Spinal cord (tissue), 10 donors: ENCODE data around the gene TMC1. TPM values are rescaled to one million over a fixed set of nuclear protein-coding genes. Genes with fewer than 3 reads are reported as not detected.
"Not testable (repeated sequence)": the region's sequence is repeated elsewhere in the genome, so short reads cannot be mapped to it uniquely, and the experiment has no call there.

Source experiments
- DNase-seq, 6 donors: peaks; one replicate each; pipeline versions ENCODE4 v3.0.0 to v3.0.0-alpha.2; 2013 to 2015; ENCODE audit warnings: low spot score in 6 of 6, low read depth in 4 of 6
- H3K27ac ChIP-seq: one replicate; pipeline ENCODE4 v1.5.1; 2013; ENCODE audit warnings: low read depth, low read length, control low read depth
- H3K27me3 ChIP-seq: one replicate; pipeline ENCODE4 v1.6.1; 2013; ENCODE audit warnings: low read length; ENCODE audit not compliant: control insufficient read depth, insufficient read depth
- H3K36me3 ChIP-seq: one replicate; pipeline ENCODE4 v1.6.1; 2013; ENCODE audit warnings: low read length; ENCODE audit not compliant: control insufficient read depth, insufficient read depth
- H3K4me1 ChIP-seq: one replicate; pipeline ENCODE4 v1.6.1; 2013; ENCODE audit warnings: low read length; ENCODE audit not compliant: control insufficient read depth, insufficient read depth
- H3K4me3 ChIP-seq: one replicate; pipeline ENCODE4 v1.5.1; 2013; ENCODE audit warnings: low read depth, low read length, control low read depth
- H3K9me3 ChIP-seq: one replicate; pipeline ENCODE4 v1.6.1; 2013; ENCODE audit warnings: low read length; ENCODE audit not compliant: control insufficient read depth, insufficient read depth
- WGBS: methylation state at CpG from one replicate; pipeline ENCODE4 v1.1.5; 2013; ENCODE audit warnings: missing lambda C conversion rate; ENCODE audit not compliant: insufficient coverage; 5-methylcytosine and 5-hydroxymethylcytosine counted together
- long read RNA-seq, 4 donors: transcript quantifications; one replicate each; lab custom pipeline, GENCODE V29; 2026
- polyA plus RNA-seq, 2 donors: library from polyadenylated mRNA; unstranded; fragments of 120-200 nt; gene quantifications; one replicate each; pipeline ENCODE4 v1.2.1, GENCODE V29; 2013; ENCODE audit not compliant: insufficient read length in 2 of 2
- total RNA-seq, 2 donors: library from RNA; depleted of rRNA in 1 of 2; stranded (reverse); fragments of 120-200 nt in 1 of 2; fragments of >200 nt in 1 of 2; gene quantifications; one replicate each; pipeline versions ENCODE4 v1.2.3 to v1.2.4, GENCODE V29; 2013 to 2014
- donor health status: healthy.

Gene TMC1
- total RNA-seq (under 1 TPM; 0.39 to 0.89 TPM), polyA plus RNA-seq (1 to 10 TPM; 1.4 to 2.0 TPM)
- long read RNA-seq, donor 1 = 0 reads
- long read RNA-seq, donor 2 = 0 reads
- long read RNA-seq, donor 3 = 0 reads
- long read RNA-seq, donor 4 = 0 reads

DNA sequence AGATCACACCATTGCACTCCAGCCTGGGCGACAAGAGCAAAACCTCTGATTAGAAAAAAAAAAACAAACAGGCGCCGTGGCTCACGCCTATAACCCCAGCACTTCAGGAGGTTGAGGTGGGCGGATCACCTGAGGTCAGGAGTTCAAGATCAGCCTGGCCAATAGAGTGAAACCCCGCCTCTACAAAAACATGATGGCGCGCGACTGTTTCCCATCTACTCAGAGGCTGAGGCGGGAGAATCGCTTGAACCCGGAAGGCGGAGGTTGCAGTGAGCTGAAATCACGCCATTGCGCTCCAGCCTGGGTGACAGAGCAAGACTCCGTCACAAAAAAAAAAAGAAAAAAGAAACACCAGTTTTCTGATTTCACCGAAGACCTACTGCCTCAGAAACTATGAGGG, at the start of gene TMC1:
Gene TMC1 (plus strand): TSS at position 193 of the 400 bp plus-strand sequence. CDS start 127,041 bp downstream, outside the sequence.
- not testable (repeated sequence) for H3K36me3 ChIP-seq, H3K4me3 ChIP-seq, H3K4me1 ChIP-seq, H3K9me3 ChIP-seq, DNase-seq, H3K27me3 ChIP-seq, H3K27ac ChIP-seq
- 98% methylated on average over 14 of the region's 17 CpGs for WGBS

DNA sequence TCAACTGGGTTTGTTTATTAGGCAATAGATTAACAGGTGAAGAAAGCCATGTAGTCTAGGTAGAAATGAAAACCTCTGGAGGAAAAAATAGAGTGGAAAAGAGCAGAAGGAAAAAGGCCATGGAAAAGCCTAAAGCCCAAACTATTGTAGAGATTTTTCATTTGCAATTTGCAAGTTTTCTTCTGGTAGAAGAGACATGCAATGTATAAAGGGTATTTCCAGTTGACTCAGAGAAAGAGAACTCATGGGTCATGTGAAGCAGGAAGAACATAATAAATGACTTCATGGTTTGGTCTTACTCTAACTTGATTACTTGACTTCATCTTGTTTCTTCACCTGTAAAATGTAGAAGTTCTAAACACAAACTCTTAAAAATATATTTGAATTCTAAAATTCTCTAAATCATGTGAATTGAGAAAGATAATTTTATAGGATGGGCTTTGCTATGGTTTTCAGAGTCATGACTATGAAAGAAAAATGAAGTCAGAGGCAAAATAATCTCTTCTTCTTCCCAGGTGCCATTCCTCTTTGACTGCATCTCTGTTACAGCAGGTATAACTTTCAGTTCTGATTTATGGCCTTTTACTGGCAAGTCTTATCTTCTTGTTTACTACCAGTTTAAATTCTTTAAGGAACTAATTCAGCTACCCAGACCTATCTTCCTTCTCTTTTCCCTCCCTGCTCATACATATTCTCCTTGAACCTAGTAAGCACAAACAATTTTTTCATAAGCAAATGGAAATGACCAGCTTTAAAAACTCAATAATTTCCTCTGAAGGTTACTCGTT, 47.7 kb upstream of the TMC1 start:
- WGBS = 67% methylated on average over 1 of the region's 1 CpG
- H3K36me3 ChIP-seq = no peaks in the 10 kb centered on the region
- H3K4me3 ChIP-seq = no peak overlapping the region
- H3K9me3 ChIP-seq = no peaks in the 10 kb centered on the region
- no peak overlapping the region for H3K27ac ChIP-seq
- DNase-seq = no peak
- no peaks in the 10 kb centered on the region for H3K27me3 ChIP-seq
- peaks cover 3% of the 10 kb centered on the region for H3K4me1 ChIP-seq

DNA sequence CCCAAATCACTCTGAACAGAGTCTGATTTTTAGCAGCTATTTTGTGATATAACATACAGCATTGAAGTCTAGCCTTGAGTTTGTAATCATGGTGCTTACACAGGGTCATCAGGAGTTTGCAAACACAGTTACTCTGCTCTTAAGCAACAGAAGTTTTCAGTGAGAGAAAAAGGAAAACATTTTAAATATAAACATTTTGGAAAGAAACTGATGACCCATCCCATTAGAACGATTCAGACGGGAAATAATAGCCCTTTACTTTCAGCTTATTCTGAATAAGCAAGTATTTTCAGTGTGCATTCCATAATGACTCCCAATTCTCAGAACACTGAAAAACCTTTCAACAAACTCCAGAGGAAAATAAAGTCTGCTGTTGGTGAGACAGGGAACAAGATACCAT, 46.7 kb upstream of the TMC1 start:
- Histone ChIP-seq H3K36me3 (no peaks in the 10 kb centered on the region), H3K27ac (no peak overlapping the region), H3K4me3 (no peak overlapping the region), H3K4me1 (peaks cover 3% of the 10 kb centered on the region), H3K9me3 (no peaks in the 10 kb centered on the region), H3K27me3 (no peaks in the 10 kb centered on the region)
- WGBS = no CpG with 5 or more reads among the region's 2 CpGs
- no peak for DNase-seq

DNA sequence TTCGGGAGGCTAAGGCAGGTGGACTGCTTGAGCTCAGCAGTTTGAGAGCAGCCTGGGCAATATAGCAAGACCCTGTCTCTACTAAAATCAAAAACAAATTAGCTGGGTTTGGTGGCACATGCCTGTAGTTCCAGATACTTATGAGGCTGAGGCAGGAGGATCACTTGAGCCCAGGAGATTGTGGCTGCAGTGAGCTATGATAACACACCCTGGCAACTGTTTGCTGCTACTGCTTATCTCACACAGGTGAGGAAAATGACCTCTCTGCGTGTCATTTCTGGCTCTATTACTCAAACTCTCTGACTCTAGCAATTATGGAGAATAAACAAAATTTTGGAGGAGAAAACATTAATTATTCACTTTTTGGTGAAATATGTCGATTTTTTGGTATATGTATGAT, 45.3 kb upstream of the TMC1 start:
- Histone ChIP-seq H3K4me1 (no peaks in the 10 kb centered on the region), H3K27me3 (no peaks in the 10 kb centered on the region), H3K27ac (no peak overlapping the region), H3K9me3 (no peaks in the 10 kb centered on the region), H3K36me3 (no peaks in the 10 kb centered on the region), H3K4me3 (no peak overlapping the region)
- 100% methylated on average over 1 of the region's 3 CpGs for WGBS
- DNase-seq = no peak

DNA sequence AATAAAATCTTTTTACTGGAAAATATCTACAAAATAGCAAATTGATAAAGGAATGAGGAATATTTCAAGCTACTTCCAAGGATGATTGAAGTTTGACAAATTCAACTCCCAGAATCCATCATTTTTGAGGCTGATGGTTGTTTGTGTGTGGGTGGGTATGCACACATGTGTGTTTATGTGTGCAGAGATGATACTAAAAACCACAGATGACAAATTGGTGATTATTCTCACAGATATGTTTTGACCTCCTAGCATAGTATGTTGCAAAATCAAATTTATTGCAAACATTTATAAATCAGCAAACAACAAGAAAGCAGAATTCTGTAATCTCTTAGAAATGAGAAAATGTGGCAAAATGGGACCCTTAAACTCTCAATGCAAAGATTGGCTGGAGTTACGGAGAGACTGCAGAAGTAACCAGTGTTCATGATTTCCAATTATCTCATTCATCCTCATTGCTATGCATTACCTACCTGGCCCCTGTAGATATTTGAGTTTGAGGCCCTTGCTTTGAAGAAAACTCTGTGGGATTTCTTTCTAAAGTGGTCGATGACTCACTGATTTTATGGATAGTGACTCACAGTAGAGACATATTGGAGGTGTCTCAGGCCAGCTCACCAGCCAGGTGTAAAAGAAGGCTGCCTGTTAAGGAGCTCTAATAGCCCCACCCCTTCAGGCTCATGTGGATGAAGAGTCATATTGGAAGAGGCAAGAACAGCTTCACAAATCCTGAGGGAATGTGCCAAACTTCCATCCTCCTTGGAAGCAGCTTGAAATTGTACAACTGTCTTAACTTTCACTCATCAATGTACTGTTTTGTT, 44.6 kb upstream of the TMC1 start:
- no peak overlapping the region for H3K4me3 ChIP-seq
- no peaks in the 10 kb centered on the region for H3K27me3 ChIP-seq
- WGBS = 86% methylated on average over 1 of the region's 2 CpGs
- no peak overlapping the region for H3K27ac ChIP-seq
- H3K4me1 ChIP-seq = no peaks in the 10 kb centered on the region
- H3K36me3 ChIP-seq = no peaks in the 10 kb centered on the region
- H3K9me3 ChIP-seq = no peaks in the 10 kb centered on the region
- DNase-seq = no peak

DNA sequence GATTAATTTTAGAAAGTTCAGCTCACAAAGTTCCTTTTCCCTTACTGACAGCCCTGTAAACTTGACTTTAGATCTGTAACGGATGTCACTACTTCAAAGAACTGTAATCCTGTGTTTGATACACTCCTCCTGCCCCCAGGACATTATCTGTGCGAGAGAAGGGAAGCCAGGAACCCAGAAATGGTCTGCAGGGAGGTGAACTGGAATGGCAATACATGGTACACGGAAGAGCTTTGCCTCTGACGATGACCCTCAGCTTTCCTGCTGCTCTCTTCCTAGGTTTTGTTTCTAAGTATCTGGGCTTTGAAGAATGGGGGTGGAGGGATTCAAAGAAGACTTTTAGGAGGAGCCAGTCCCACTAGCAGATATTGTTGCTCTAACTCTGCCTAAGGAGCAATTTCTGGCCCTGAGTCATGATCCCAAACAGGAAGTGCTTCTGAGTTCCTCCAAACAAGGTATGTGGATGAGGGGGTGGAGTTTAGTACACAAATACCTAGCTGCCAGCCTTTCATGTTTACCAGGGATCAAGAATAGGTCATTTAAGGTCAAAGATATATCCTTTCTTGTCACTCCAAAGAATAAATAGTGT, 43.4 kb upstream of the TMC1 start:
- Histone ChIP-seq H3K27ac (peak overlapping the region; percentile 25), H3K4me1 (no peaks in the 10 kb centered on the region), H3K36me3 (no peaks in the 10 kb centered on the region), H3K27me3 (no peaks in the 10 kb centered on the region), H3K4me3 (no peak overlapping the region), H3K9me3 (no peaks in the 10 kb centered on the region)
- 62% methylated on average over 2 of the region's 4 CpGs for WGBS
- no peak for DNase-seq

DNA sequence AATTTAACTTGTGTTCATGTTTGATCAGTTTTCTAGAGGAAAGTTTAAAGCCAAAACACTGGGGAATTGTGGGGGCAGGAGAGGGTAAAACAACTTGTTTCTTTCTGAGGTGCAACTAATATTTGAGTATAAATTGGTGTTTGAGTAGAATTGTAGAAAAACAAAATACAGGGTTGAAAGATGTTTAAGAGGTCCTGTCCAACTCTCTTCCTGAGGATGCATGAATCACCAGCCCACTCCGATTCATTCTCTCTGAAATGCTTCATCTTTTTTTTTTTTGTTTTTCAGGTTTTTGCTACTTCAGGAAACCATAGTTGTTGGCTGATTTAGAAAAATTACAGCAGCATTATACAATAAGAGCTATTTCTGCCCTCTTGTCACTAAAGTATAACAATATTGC, 42.4 kb upstream of the TMC1 start:
- no peaks in the 10 kb centered on the region for H3K36me3 ChIP-seq
- no CpG with 5 or more reads among the region's 1 CpG for WGBS
- no peaks in the 10 kb centered on the region for H3K4me1 ChIP-seq
- no peak for DNase-seq
- H3K27ac ChIP-seq = no peak overlapping the region
- no peaks in the 10 kb centered on the region for H3K9me3 ChIP-seq
- H3K4me3 ChIP-seq = no peak overlapping the region
- H3K27me3 ChIP-seq = no peaks in the 10 kb centered on the region

DNA sequence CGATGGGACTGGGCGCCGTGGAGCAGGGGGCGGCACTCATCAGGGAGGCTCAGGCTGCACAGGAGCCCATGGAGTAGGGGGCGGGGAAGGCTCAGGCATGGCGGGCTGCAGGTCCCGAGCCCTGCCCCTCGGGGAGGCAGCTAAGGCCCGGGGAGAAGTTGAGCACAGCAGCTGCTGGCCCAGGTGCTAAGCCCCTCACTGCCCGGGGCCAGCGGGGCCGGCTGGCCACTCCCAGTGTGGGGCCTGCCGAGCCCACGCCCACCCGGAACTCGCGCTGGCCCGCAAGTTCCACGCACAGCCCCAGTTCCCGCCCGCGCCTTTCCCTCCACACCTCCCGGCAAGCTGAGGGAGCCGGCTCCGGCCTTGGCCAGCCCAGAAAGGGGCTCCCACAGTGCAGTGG, 41.1 kb upstream of the TMC1 start:
- not testable (repeated sequence) for DNase-seq, H3K27me3 ChIP-seq, H3K27ac ChIP-seq, H3K4me1 ChIP-seq, H3K36me3 ChIP-seq, H3K9me3 ChIP-seq, H3K4me3 ChIP-seq
- WGBS = 99% methylated on average over 21 of the region's 25 CpGs

DNA sequence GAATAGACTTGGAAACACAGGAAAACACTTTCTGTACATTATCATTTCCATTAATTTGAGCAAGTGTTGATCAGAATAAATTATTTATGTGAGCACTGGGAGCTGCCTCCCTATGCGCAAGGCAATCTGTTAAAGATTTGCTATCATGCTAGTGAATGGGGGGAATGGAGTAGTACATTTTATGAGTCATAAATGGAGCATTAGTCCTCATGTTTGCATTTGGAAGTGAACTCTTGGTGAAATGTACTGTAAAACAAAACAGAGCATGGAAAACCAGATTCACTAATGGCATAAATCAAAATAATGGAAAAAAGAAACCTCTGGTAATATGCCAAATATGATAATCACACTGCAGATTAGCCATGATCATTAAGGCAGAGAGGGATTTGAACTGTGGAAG, 40.5 kb upstream of the TMC1 start:
- 100% methylated on average over 1 of the region's 1 CpG for WGBS
- H3K27me3 ChIP-seq = no peaks in the 10 kb centered on the region
- H3K27ac ChIP-seq = no peak overlapping the region
- no peaks in the 10 kb centered on the region for H3K4me1 ChIP-seq
- no peak overlapping the region for H3K4me3 ChIP-seq
- no peaks in the 10 kb centered on the region for H3K36me3 ChIP-seq
- no peaks in the 10 kb centered on the region for H3K9me3 ChIP-seq
- no peak for DNase-seq
